Activated T-helper 17 cell treated with anti-CD3 and anti-CD28 coated beads, Interleukin-2, amount 50 U/mL, for 72 hours (primary cell): ENCODE measurements around the gene ENDOV. TPM values are rescaled to one million over a fixed set of nuclear protein-coding genes. Genes with fewer than 3 reads are reported as not detected.
A peak's percentile ranks its signal among the peaks of the same experiment; 100 is the strongest.

Experiments used
- ATAC-seq: fragments of 150-1000 bp; cut with Tn5 transposase; replicated peaks from 2 replicates; pipeline ENCODE4 v1.10.0; 2021; ENCODE audit warnings: mild to moderate bottlenecking, moderate library complexity
- H3K27ac Mint-ChIP-seq: one replicate; pipeline ENCODE4 v1.8.0; 2022; ENCODE audit warnings: mixed read lengths
- H3K27me3 Mint-ChIP-seq: one replicate; pipeline ENCODE4 v1.8.0; 2022; ENCODE audit warnings: mixed read lengths
- H3K36me3 Mint-ChIP-seq: one replicate; pipeline ENCODE4 v1.8.0; 2022; ENCODE audit warnings: low read depth, mild to moderate bottlenecking, mixed read lengths
- H3K4me1 Mint-ChIP-seq: one replicate; pipeline ENCODE4 v1.8.0; 2022; ENCODE audit warnings: mixed read lengths
- H3K4me3 Mint-ChIP-seq: one replicate; pipeline ENCODE4 v1.8.0; 2022; ENCODE audit warnings: mild to moderate bottlenecking, mixed read lengths
- H3K9me3 Mint-ChIP-seq: one replicate; pipeline ENCODE4 v1.8.0; 2022; ENCODE audit warnings: mixed read lengths
- total RNA-seq, 2 donors: library from RNA; stranded (reverse); gene quantifications; one replicate each; pipeline ENCODE4 v1.2.3, GENCODE V29; 2022

The ENDOV gene
- total RNA-seq, 2 donors from 2014 or later, result 9.7 to 20.1 TPM

DNA sequence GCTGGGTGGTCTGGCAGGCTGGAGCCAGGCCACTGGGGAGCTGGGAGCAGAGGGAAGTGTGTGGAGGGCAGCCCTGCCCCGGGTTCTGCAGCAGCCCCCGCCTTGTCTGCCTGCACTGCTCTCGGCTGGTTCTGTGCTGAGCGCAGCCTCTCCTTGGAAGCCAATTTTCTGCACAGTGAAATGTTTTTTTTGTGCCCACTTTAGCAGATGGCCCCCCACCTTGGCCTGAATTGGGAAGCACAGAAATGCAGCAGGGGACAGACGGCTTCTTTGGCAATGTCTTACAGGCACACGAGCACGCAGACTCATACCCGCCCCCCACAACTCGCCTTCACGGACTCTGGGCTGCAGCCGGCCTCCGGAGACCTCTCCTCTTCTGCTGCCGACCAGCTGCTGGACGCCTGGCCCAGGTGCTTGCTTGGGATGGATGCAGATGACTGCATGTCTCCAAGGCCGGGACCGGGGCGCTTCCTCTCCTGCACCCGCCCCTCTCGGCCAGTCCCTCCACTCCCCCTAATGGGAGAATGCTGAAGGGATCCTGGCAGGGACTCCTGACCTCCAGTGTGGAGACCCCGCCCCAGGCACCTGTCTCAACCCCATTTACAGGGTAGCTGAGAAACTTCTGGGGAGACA, 46.7 kb downstream of the ENDOV start:
- H3K9me3 Mint-ChIP-seq, result no peaks in the 10 kb centered on the region
- H3K27ac Mint-ChIP-seq, result no peak overlapping the region
- H3K4me1 Mint-ChIP-seq, result no peaks in the 10 kb centered on the region
- H3K36me3 Mint-ChIP-seq, result no peaks in the 10 kb centered on the region
- H3K4me3 Mint-ChIP-seq, result no peak overlapping the region
- no peak for ATAC-seq
- H3K27me3 Mint-ChIP-seq, result peaks cover 15% of the 10 kb centered on the region

DNA sequence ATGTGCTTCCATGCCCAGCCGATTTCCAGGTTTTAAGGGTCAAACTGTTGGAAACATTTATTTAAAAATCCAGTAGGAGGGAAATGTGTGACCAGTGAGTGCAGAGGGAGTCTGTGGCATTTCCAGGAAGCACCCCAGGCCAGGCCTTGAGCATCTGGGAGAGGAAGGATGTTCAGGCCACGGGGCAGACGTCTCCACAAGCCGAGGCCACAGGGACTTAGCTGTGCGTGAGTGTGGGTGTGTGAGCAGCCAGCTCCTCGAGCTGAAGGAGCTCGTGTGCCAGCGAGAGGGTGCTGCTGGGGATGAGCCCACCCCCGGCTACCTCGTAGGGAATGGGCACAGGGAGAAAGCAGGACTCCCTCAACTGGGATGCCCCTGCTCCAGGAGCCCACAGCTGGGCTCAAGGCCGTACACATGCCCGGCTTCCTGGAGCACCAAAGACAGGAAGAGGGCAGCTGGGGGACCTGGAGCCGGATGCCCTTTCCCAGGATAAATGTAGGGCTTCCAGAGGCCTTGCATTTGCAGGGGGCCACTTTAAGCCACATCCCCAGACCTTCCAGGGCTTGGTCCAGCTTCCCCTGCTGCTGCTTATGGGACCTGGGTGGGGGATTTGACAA, 48.9 kb downstream of the ENDOV start:
- Mint-ChIP-seq H3K4me3 (no peak overlapping the region), H3K27me3 (peaks cover 26% of the 10 kb centered on the region), H3K4me1 (no peaks in the 10 kb centered on the region), H3K36me3 (peaks cover 4% of the 10 kb centered on the region), H3K9me3 (no peaks in the 10 kb centered on the region), H3K27ac (no peak overlapping the region)
- no peak for ATAC-seq

DNA sequence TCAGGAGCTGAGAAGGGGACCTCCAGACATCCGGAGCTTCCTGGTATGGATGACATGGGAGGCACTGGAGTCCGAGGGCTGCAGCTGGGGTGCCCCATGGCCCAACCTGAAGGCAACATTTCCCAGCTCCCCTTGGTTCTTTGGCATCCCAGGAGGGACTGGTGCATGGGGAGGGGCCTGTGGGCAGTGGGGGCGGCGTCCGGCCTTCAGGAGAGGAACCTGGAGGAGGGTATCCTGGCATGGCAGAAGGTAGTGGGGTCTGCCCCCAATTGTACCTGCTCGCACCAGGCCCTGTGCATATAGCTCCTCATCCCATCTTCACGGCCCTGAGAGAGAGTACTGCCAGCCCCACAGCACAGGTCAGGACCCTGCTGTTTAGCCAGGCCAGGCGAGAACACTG, 49.5 kb downstream of the ENDOV start:
- Mint-ChIP-seq H3K36me3 (peaks cover 4% of the 10 kb centered on the region), H3K4me3 (no peak overlapping the region), H3K9me3 (no peaks in the 10 kb centered on the region), H3K4me1 (no peaks in the 10 kb centered on the region), H3K27me3 (peaks cover 23% of the 10 kb centered on the region), H3K27ac (no peak overlapping the region)
- ATAC-seq, result no peak

DNA sequence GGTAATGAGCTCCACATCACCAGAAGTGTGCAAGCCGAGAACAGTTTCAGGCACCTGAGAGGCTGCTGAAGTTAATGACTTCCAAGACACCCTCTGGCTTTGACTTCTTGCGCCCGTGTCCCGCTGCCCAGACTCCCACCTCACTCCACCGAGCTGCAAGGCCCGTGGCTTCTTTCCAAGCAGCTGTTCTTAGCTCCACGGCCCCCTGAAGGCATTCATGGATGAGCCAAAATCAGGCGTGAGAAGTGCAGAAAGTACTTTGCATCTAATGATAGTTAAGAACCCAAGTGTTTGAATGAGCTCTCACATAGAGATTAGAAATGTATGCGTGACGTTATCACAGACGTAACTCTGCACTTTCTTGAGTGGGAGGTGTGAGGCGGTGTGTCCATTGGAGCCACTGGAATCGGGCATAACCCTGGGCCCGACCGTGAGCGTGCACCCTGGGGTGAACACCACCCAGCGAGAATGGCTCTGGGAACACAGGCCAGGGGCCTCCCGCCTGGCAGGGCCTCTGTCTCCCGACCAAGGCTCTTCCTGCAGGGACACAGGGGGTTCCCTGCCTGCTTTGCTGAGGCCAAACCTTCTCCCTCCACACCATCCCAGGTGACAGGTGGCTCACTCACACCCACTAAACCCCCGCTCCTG, 50.5 kb downstream of the ENDOV start:
- no peak overlapping the region for H3K4me3 Mint-ChIP-seq
- H3K9me3 Mint-ChIP-seq, result no peaks in the 10 kb centered on the region
- no peak overlapping the region for H3K27ac Mint-ChIP-seq
- ATAC-seq, result no peak
- H3K36me3 Mint-ChIP-seq, result peaks cover 4% of the 10 kb centered on the region
- peaks cover 26% of the 10 kb centered on the region for H3K27me3 Mint-ChIP-seq
- no peaks in the 10 kb centered on the region for H3K4me1 Mint-ChIP-seq

DNA sequence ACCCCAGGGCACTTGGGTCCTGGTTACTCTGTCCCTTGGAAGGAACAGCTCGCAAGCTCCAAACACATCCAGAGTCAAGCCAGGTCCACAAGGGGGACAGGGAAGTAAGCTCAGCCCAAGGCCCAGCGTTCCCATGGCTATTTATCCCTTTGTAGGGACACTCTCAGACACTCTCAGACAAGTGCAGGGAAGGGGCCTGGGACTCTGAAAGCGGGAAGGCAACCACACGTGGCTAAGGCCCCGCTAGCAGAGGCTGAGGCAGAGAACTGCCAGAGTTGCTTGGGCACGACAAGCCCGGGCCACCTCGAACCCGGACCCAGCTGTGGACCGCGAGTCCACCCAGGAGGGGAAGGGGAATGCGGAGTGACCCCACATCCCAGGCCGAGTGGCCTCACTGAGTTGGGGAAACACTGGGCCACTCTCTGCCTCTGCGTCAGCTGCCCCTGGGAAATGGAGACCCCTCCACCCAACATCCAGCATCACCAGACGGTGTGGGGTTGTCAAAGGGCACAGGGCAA, 51.3 kb downstream of the ENDOV start:
- H3K9me3 Mint-ChIP-seq, result no peaks in the 10 kb centered on the region
- peaks cover 4% of the 10 kb centered on the region for H3K36me3 Mint-ChIP-seq
- H3K27ac Mint-ChIP-seq, result no peak overlapping the region
- H3K4me3 Mint-ChIP-seq, result no peak overlapping the region
- H3K27me3 Mint-ChIP-seq, result peaks cover 23% of the 10 kb centered on the region
- no peak for ATAC-seq
- H3K4me1 Mint-ChIP-seq, result no peaks in the 10 kb centered on the region

DNA sequence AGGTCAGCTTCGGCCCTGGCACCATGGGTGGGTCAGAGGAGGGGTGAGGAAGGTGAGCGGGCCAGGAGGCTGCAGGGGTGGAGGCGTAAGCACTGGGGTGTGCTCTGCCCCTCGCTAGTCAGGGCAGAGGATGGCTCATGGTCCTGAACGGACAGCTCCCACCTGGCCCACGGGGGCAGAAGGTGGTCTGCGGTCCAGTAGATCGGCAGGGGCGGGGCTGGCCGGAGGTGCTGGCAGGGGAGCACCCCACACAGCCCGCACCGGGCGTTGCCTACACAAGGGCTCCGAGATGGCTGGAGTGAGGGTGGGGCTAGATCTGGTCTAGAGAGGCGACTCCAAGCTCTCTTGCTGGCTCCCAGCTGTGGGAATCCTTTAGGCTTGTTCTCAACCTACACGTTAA, 53.3 kb downstream of the ENDOV start:
- H3K4me1 Mint-ChIP-seq, result peaks cover 7% of the 10 kb centered on the region
- H3K9me3 Mint-ChIP-seq, result no peaks in the 10 kb centered on the region
- H3K36me3 Mint-ChIP-seq, result peaks cover 4% of the 10 kb centered on the region
- no peak overlapping the region for H3K4me3 Mint-ChIP-seq
- no peak for ATAC-seq
- no peak overlapping the region for H3K27ac Mint-ChIP-seq
- peaks cover 37% of the 10 kb centered on the region for H3K27me3 Mint-ChIP-seq

DNA sequence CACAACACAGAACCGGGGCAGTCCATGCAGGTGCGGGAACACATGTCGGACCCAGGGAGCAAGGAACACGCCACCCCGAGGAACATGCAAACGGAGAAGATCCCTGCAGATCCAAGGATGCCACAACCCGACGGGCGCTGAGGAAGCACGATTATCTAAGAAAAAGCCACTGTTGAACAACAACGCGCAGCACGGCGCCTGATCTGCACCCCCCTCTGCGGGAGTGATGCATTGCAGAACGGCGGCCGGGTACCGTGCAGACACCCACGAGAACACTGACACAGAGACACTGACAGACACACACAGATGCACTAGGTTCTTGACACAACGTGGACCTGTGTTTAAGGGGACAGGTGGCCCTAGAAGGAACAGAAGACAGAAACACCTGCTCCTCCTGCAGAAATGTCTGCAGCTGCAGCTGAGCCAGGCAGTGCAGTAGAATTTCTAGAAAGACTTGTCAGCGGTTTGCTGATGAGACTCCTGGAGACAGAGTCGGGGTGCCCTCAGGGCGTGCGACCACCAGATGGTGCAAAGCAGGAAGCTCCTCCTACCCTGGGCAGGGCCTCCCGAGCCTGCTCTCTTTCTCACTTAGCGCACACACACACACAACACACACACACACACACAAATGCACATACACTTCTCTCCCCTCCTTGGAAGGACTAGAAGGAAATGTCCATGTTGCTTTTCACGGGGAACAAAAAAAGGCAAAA, 54.0 kb downstream of the ENDOV start:
- Mint-ChIP-seq H3K9me3 (no peaks in the 10 kb centered on the region), H3K27me3 (peaks cover 37% of the 10 kb centered on the region), H3K36me3 (peaks cover 4% of the 10 kb centered on the region), H3K4me3 (no peak overlapping the region), H3K4me1 (peaks cover 7% of the 10 kb centered on the region), H3K27ac (no peak overlapping the region)
- no peak for ATAC-seq

DNA sequence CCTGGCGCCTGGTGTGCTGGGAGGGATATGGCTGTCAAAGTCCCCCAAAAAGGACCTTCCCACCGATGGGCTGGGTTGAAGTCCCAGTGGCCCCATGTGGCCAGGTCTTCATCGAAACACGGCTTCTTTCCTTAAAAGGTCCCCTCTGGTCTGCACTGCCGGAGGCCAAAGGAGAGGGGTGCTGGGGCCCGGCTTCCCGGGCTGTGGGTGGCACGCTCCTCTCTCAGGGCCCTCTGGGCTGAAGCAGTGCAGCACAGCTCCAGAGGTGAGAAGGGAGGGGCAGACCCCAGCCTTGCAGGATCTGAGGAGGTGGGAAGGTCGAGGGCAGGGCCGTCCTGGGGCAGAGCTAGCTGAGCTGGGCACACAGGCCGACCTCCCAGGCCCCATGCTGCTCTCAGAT, 54.7 kb downstream of the ENDOV start:
- Mint-ChIP-seq H3K27me3 (peaks cover 40% of the 10 kb centered on the region), H3K4me3 (no peak overlapping the region), H3K27ac (no peak overlapping the region), H3K9me3 (no peaks in the 10 kb centered on the region), H3K4me1 (peaks cover 7% of the 10 kb centered on the region), H3K36me3 (peaks cover 6% of the 10 kb centered on the region)
- no peak for ATAC-seq

DNA sequence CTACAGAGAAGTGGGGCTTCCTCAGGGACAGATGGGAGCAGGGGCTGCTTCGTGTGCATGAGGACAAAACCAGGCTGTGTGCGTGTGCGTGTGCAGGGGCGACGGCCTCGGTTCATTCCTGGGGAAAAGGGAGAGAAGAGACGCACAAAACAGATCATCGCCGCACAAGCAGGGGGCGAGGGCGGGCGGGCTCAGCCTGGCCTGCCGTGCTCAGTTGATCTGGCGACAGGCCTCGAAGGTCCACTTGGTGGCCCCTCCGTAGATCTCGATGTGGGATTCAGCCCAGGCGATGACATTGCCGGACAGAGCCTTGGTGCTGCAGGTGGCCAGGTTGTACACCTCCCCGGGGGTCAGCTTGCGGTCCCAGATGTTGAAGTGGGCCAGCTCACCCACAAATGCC, 55.6 kb downstream of the ENDOV start:
- Mint-ChIP-seq H3K4me3 (no peak overlapping the region), H3K27me3 (peaks cover 49% of the 10 kb centered on the region), H3K27ac (no peak overlapping the region), H3K9me3 (no peaks in the 10 kb centered on the region), H3K4me1 (peaks cover 7% of the 10 kb centered on the region), H3K36me3 (peaks cover 14% of the 10 kb centered on the region)
- ATAC-seq, result no peak

DNA sequence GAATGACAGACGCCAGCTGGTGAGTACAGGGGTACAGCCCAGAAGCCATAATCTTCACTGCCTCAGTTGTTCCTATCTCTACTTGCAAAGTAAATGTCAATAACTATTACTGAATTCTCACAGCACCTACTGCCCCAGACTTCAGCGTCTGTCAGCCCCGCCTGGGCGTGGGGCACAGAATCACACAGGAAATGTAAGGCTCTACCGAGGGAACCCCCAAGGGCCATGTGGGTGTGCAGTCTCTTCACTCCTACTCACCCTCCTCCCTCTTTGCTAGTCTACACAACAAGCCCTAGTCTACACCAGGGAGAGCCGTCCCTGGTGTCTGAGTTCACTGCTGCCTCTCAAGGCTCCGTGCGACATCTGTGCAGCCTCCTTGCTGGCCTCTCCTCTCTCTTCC, 57.0 kb downstream of the ENDOV start:
- peaks cover 7% of the 10 kb centered on the region for H3K4me1 Mint-ChIP-seq
- H3K27ac Mint-ChIP-seq, result no peak overlapping the region
- peaks cover 49% of the 10 kb centered on the region for H3K27me3 Mint-ChIP-seq
- no peaks in the 10 kb centered on the region for H3K9me3 Mint-ChIP-seq
- H3K4me3 Mint-ChIP-seq, result no peak overlapping the region
- peaks cover 15% of the 10 kb centered on the region for H3K36me3 Mint-ChIP-seq
- ATAC-seq, result no peak

DNA sequence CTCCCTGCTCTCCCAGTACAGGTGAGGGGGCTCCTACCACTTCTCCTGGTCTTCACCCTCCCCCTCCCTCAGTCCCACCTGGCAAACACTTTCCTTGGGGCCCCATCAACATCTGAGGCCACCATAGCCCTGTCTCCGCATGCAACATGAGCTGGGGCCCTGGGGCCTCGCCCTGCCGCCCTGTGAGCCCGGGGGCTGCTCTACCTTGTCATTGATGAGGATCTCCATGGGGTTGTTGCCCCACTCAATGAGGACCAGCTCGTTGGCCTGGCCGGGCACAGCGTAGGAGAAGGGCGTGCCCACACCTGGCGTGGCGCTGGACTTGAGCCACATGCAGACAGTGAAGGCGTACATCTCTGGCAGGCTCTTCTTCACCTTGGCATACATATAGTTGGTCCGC, 58.0 kb downstream of the ENDOV start:
- Mint-ChIP-seq H3K9me3 (no peaks in the 10 kb centered on the region), H3K4me3 (no peak overlapping the region), H3K36me3 (peaks cover 15% of the 10 kb centered on the region), H3K4me1 (peaks cover 7% of the 10 kb centered on the region), H3K27ac (no peak overlapping the region), H3K27me3 (peaks cover 41% of the 10 kb centered on the region)
- no peak for ATAC-seq

DNA sequence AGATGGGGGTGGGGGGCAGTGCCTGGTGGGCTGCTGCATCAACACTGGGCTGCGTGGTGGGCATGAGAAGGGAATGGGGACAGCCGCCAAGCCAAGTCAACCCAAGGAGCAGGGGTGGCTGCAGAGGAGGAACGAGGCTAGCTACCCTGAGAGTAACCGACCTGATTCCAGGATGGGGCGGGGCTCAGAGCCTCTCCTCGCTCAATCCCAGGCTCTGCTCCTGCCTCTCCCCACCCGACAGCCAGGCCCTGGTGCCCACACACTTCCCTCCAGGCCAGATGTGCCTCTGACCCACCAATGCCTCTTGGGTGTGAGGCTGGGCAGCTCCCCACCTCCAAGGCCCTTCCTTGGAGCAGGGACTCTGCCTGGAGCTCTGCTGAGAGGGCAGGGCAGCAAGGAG, 58.7 kb downstream of the ENDOV start:
- peaks cover 37% of the 10 kb centered on the region for H3K27me3 Mint-ChIP-seq
- H3K4me1 Mint-ChIP-seq, result peaks cover 7% of the 10 kb centered on the region
- no peak overlapping the region for H3K4me3 Mint-ChIP-seq
- H3K36me3 Mint-ChIP-seq, result peaks cover 11% of the 10 kb centered on the region
- no peaks in the 10 kb centered on the region for H3K9me3 Mint-ChIP-seq
- no peak for ATAC-seq
- H3K27ac Mint-ChIP-seq, result no peak overlapping the region

DNA sequence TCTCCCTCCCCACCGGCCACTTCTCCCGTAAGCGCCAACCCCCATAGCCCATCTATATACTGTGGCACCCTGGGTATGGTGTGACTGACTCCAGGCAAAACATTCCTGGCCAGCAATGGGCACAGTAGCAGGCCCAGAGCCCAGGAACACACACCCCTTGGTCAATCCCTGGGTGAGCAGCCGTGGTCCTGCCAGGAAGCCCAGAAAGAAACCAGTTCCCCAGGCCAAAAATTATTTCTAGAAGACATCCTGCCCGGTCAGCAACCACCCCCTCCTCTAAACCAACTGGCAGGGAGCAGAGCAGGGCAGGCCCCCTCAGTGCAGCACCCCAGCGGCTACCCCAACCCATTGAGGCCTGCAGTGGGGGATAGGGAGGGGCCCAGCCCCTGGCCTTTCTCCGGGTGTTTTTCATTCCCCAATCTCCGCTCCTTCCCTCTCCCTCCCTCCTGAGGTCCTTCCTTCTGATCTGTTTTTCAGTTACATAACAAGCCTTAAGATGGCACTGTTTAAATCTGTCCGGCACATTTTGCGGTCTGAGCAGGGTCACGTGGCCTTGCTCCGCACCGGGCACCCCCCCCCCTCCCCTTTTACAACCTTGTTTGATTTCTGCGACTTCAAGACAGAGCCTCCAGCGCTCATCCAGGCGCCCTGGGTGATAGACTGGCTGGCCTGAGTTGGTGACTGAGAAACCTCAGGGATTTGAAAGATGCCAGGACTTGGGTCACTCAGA, 59.4 kb downstream of the ENDOV start:
- H3K27ac Mint-ChIP-seq, result no peak overlapping the region
- peaks cover 39% of the 10 kb centered on the region for H3K27me3 Mint-ChIP-seq
- no peak for ATAC-seq
- peaks cover 7% of the 10 kb centered on the region for H3K4me1 Mint-ChIP-seq
- H3K4me3 Mint-ChIP-seq, result peak overlapping the region; percentile 61
- no peaks in the 10 kb centered on the region for H3K9me3 Mint-ChIP-seq
- H3K36me3 Mint-ChIP-seq, result peaks cover 10% of the 10 kb centered on the region
